SH-SY5Y (cell line): ENCODE results near the gene CFAP92.

Experiments used
- GATA2 ChIP-seq: IDR thresholded peaks from 2 replicates; pipeline ENCODE4 v1.6.1; 2011; ENCODE audit warnings: mild to moderate bottlenecking, low read depth, low read length
- GATA3 ChIP-seq: IDR thresholded peaks from 2 replicates; pipeline ENCODE4 v1.6.1; 2011; ENCODE audit warnings: low read depth, mild to moderate bottlenecking, low read length, moderate library complexity

- TF ChIP-seq GATA2 (no peak), GATA3 (no peak)
Observed at GRCh38 chr3:128864351-128864811, 129.5 kb downstream of the CFAP92 start.
